Measurements from ENCODE around the gene SESN3.
"Not testable (repeated sequence)": the region's sequence is repeated elsewhere in the genome, so short reads cannot be mapped to it uniquely, and the experiment has no call there.

SESN3 gene

DNA sequence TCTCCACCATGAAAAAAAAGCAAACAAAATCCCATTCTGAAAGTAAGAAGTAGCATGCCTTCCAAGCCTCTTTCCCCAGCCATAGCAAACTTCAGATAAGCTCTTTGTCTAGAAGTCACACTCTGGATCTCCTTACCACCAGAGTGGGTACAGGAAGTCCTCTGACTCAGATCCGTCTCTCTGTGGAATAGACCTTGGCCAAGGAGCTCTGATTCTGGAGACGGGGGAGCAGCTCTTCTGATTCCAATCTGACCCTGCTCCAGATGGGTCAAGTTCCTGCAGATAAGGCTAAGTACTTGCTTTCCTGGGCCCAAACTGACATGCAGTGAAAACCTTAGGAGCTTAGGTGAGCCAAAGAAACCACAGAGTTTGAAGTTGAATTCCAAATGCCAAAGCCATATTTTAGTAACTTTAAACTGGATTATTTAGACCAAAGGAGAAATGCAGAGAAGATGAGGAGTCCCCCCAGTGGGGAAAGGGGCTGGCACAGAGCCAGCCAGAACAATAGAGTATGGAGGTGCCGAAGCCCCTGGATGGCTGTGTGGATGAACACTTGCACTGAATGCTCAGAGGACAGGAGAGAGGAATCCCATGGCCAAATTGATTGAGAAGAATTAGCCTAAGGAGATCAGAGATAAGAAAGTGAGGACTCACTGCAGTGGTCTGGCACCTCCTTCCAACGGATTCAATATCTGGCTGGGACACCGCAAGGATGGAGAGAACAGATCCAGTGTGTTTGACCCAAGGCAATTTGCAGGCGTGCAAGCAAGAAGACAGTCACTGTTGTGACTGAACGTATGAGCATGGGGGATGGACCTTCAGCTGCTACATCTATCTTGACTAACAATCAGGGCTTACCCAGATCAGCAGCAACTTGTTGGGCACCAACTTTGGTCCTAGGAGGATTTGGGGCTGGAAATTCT lies 86.4 kb downstream of the SESN3 start:
- WGBS, 2 experiments, result 91 to 92% methylated on average over 7 of the region's 7 CpGs
- Histone ChIP-seq H3K27me3 (ENCODE audit: control insufficient read depth, insufficient read depth, low read length, poor library complexity, severe bottlenecking) (peaks cover 97% of the 10 kb centered on the region), H3K36me3 (ENCODE audit: control insufficient read depth, insufficient read depth, low read length) (no peaks in the 10 kb centered on the region), H3K4me1 (ENCODE audit: control insufficient read depth, insufficient read depth, low read length) (peaks cover 6% of the 10 kb centered on the region), H3K27ac (ENCODE audit: insufficient read depth, low read depth, low read length, poor library complexity, severe bottlenecking) (no peak overlapping the region), H3K4me3 (ENCODE audit: insufficient read depth, low read depth, low read length) (no peak overlapping the region), H3K9me3 (ENCODE audit: control insufficient read depth, low read length) (no peaks in the 10 kb centered on the region)

DNA sequence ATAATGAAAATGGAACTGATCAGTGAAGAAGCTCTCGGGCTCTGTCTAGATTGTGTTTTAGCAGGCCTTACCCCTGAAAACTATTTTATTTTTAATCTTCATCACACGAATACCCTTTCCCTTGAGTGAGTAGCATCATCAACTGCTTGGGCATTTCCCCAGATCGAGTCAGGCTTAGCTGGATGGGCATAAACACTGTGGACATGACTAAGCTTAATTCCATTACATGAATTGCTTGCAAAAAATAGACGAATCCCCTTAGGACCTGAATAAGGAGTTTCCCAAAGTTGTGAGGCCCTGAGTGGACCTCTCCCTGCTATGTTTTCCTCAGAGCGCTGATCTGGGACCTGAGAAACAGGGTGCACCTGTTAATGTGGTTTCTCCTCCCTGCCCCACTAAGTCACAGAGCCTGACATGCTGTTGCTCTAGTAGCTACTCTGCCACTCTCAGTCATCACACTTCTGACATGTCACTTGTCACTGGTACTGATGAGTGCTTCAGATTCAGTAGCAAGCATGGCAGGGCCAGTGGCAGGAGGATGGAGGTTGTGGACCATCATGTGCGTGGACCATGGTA lies 87.8 kb downstream of the SESN3 start:
- H3K27me3 ChIP-seq (ENCODE audit: control insufficient read depth, insufficient read depth, low read length, poor library complexity, severe bottlenecking), result peaks cover 84% of the 10 kb centered on the region
- H3K4me1 ChIP-seq (ENCODE audit: control insufficient read depth, insufficient read depth, low read length), result no peaks in the 10 kb centered on the region
- no peaks in the 10 kb centered on the region for H3K36me3 ChIP-seq (ENCODE audit: control insufficient read depth, insufficient read depth, low read length)
- WGBS, 2 experiments, result 83 to 89% methylated on average over 6 of the region's 6 CpGs
- no peak overlapping the region for H3K4me3 ChIP-seq (ENCODE audit: insufficient read depth, low read depth, low read length)
- H3K27ac ChIP-seq (ENCODE audit: insufficient read depth, low read depth, low read length, poor library complexity, severe bottlenecking), result no peak overlapping the region
- H3K9me3 ChIP-seq (ENCODE audit: control insufficient read depth, low read length), result no peaks in the 10 kb centered on the region

DNA sequence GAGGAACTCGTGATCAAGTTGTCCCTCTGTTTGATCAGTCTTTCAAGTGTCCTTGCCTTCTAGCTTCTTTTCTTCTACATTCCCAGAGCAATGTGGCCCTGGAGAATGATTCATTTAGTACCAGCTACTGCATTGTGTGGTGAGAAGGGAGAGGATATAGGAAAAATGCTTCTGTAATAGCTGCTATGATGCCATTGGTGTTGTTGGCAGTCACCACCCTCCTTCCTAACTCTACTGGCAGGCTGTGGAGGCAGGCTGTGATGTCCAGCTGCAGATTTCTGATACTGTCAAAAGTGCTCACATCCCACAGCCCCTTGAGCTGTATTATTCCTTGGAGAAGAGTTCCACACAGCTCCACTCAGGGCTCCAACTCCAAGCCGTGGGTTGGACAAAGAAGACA lies 88.6 kb downstream of the SESN3 start:
- Histone ChIP-seq H3K36me3 (ENCODE audit: control insufficient read depth, insufficient read depth, low read length) (no peaks in the 10 kb centered on the region), H3K27ac (ENCODE audit: insufficient read depth, low read depth, low read length, poor library complexity, severe bottlenecking) (no peak overlapping the region), H3K27me3 (ENCODE audit: control insufficient read depth, insufficient read depth, low read length, poor library complexity, severe bottlenecking) (peaks cover 77% of the 10 kb centered on the region), H3K9me3 (ENCODE audit: control insufficient read depth, low read length) (no peaks in the 10 kb centered on the region), H3K4me3 (ENCODE audit: insufficient read depth, low read depth, low read length) (no peak overlapping the region), H3K4me1 (ENCODE audit: control insufficient read depth, insufficient read depth, low read length) (no peaks in the 10 kb centered on the region)
- 77 to 93% methylated on average over 1 to 2 of the region's 2 CpGs for WGBS, 2 experiments

DNA sequence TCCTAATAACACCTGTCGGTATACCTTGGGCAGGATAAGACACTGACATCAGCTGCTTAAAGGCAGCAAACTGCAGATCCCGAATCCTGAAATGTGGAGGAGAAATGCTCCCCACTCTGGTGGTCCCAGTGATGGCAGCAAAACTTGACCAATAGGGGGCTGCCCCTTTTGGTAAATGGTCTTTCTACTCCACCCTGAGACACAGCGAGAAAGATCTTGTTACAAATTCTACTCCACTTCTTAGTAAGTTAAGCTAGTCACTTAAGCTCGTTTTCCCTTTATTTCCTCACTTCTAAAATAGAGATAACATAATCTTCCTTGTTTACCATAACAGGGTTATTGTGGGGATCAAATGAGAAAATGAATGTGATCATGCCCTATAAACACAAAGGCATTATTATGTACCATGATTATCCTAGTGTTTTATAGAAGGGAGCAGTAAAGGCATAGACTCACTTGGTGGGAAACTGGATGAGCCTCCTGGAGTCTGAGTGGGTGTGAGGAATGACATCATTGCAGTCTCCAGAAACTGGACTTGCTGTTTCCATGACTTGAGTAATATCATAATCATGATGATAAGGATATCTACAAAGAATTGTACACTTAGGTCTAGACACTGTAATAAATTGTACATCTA lies 90.5 kb downstream of the SESN3 start:
- Histone ChIP-seq H3K4me1 (ENCODE audit: control insufficient read depth, insufficient read depth, low read length) (no peaks in the 10 kb centered on the region), H3K4me3 (ENCODE audit: insufficient read depth, low read depth, low read length) (no peak overlapping the region), H3K36me3 (ENCODE audit: control insufficient read depth, insufficient read depth, low read length) (no peaks in the 10 kb centered on the region), H3K9me3 (ENCODE audit: control insufficient read depth, low read length) (no peaks in the 10 kb centered on the region), H3K27me3 (ENCODE audit: control insufficient read depth, insufficient read depth, low read length, poor library complexity, severe bottlenecking) (peaks cover 58% of the 10 kb centered on the region), H3K27ac (ENCODE audit: insufficient read depth, low read depth, low read length, poor library complexity, severe bottlenecking) (no peak overlapping the region)
- 73 to 84% methylated on average over 4 of the region's 4 CpGs for WGBS, 2 experiments

DNA sequence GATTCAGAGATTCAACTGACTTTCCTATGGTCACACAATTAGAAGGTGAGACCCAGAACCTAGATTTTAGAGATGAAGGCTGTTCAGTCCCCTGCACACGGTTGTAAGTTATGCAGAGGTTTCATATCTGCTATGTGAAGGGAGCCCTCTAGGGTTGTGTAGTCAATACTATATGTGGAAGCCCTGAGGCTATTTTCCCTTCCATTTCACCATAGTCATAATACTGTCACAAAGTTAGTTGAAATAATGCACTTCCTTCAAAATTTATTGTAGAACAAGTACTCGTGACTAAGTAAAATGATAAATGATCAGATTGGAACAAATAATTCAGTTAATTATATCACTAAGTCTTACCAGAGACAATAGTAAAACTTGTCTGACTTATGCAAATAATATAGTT lies 92.6 kb downstream of the SESN3 start:
- H3K4me3 ChIP-seq (ENCODE audit: insufficient read depth, low read depth, low read length), result no peak overlapping the region
- H3K27ac ChIP-seq (ENCODE audit: insufficient read depth, low read depth, low read length, poor library complexity, severe bottlenecking), result no peak overlapping the region
- no peaks in the 10 kb centered on the region for H3K4me1 ChIP-seq (ENCODE audit: control insufficient read depth, insufficient read depth, low read length)
- WGBS, 2 experiments, result 30 to 43% methylated on average over 1 to 2 of the region's 2 CpGs
- no peaks in the 10 kb centered on the region for H3K9me3 ChIP-seq (ENCODE audit: control insufficient read depth, low read length)
- no peaks in the 10 kb centered on the region for H3K36me3 ChIP-seq (ENCODE audit: control insufficient read depth, insufficient read depth, low read length)
- peaks cover 37% of the 10 kb centered on the region for H3K27me3 ChIP-seq (ENCODE audit: control insufficient read depth, insufficient read depth, low read length, poor library complexity, severe bottlenecking)

DNA sequence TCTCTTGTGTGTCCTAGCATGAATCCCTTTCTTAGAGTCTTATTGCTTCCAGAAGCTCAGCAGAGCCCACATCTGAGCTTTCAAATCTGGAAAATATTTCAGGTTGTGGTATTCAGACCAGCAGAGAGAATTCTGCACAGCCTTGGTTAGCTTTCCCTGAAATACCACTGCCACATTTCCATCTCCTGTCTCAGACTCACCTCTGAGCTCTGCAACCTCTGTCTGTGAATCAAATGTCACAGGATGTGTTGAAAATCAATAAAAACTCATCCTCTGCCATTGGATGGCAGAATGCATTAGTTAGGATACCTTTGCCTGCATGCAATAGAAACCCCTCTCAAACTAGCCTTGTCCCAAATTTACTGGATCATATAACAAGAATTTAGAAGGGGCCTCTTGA lies 93.7 kb downstream of the SESN3 start:
- H3K27ac ChIP-seq (ENCODE audit: insufficient read depth, low read depth, low read length, poor library complexity, severe bottlenecking), result no peak overlapping the region
- H3K4me3 ChIP-seq (ENCODE audit: insufficient read depth, low read depth, low read length), result no peak overlapping the region
- no peaks in the 10 kb centered on the region for H3K36me3 ChIP-seq (ENCODE audit: control insufficient read depth, insufficient read depth, low read length)
- no peaks in the 10 kb centered on the region for H3K9me3 ChIP-seq (ENCODE audit: control insufficient read depth, low read length)
- H3K27me3 ChIP-seq (ENCODE audit: control insufficient read depth, insufficient read depth, low read length, poor library complexity, severe bottlenecking), result peaks cover 26% of the 10 kb centered on the region
- H3K4me1 ChIP-seq (ENCODE audit: control insufficient read depth, insufficient read depth, low read length), result no peaks in the 10 kb centered on the region

DNA sequence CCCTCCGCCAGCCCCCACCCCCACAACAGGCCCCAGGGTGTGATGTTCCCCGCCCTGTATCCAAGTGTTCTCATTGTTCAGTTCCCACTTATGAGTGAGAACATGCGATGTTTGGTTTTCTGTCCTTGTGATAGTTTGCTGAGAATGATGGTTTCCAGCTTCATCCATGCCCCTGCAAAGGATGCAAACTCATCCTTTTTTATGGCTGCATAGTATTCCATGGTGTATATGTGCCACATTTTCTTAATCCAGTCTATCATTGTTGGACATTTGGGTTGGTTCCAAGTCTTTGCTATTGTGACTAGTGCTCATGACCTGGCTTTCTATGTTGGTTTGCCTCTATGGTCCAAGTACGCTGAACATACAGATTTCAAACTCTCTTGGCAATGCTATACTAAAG lies 94.3 kb downstream of the SESN3 start:
- H3K4me1 ChIP-seq (ENCODE audit: control insufficient read depth, insufficient read depth, low read length); H3K4me3 ChIP-seq (ENCODE audit: insufficient read depth, low read depth, low read length); H3K9me3 ChIP-seq (ENCODE audit: control insufficient read depth, low read length); H3K27ac ChIP-seq (ENCODE audit: insufficient read depth, low read depth, low read length, poor library complexity, severe bottlenecking); H3K36me3 ChIP-seq (ENCODE audit: control insufficient read depth, insufficient read depth, low read length): not testable (repeated sequence)
- peaks cover 20% of the 10 kb centered on the region for H3K27me3 ChIP-seq (ENCODE audit: control insufficient read depth, insufficient read depth, low read length, poor library complexity, severe bottlenecking)
- 96 to 100% methylated on average over 4 of the region's 4 CpGs for WGBS, 2 experiments

DNA sequence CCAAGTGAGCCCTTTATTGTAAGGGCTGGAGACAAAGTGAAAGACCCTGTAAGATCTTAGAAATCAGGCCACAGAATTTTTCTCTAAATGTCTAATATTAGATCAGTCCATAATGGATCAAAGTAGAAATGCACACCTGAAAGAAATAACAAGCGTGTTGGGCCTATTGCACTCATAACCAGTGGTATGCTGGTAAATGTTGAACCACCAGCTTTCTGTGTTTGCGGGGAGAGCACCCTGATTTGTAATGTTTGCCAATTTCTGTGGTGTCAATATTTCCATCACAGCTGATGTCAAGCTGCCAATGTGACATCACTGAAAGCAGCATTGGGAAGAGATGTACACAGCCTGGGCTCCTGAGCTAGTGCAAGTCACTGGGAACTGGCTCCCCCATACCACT lies 95.1 kb downstream of the SESN3 start:
- peaks cover 12% of the 10 kb centered on the region for H3K27me3 ChIP-seq (ENCODE audit: control insufficient read depth, insufficient read depth, low read length, poor library complexity, severe bottlenecking)
- no peaks in the 10 kb centered on the region for H3K9me3 ChIP-seq (ENCODE audit: control insufficient read depth, low read length)
- 95 to 98% methylated on average over 2 of the region's 2 CpGs for WGBS, 2 experiments
- no peaks in the 10 kb centered on the region for H3K36me3 ChIP-seq (ENCODE audit: control insufficient read depth, insufficient read depth, low read length)
- no peak overlapping the region for H3K27ac ChIP-seq (ENCODE audit: insufficient read depth, low read depth, low read length, poor library complexity, severe bottlenecking)
- H3K4me3 ChIP-seq (ENCODE audit: insufficient read depth, low read depth, low read length), result no peak overlapping the region
- no peaks in the 10 kb centered on the region for H3K4me1 ChIP-seq (ENCODE audit: control insufficient read depth, insufficient read depth, low read length)

DNA sequence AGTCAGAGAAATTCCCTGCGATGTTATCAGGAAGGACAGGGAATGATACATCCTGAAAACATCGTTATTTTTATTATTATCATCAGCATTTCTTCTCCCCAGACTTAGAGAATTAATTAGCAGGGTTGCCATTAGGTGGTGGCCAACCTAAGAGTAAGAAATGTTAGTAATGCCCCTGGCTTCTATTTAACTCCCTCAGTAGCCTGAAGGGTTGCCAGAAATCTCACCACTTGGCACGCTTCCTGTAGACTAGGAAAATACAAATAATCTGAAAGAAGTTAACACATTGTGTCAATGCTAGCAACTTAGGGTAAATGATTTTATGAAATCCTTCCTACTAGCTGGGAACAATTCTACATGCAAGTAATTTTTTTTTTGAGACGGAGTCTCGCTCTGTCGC lies 95.8 kb downstream of the SESN3 start:
- H3K4me3 ChIP-seq (ENCODE audit: insufficient read depth, low read depth, low read length), result no peak overlapping the region
- peaks cover 5% of the 10 kb centered on the region for H3K27me3 ChIP-seq (ENCODE audit: control insufficient read depth, insufficient read depth, low read length, poor library complexity, severe bottlenecking)
- 92 to 100% methylated on average over 1 to 3 of the region's 6 CpGs for WGBS, 2 experiments
- no peaks in the 10 kb centered on the region for H3K36me3 ChIP-seq (ENCODE audit: control insufficient read depth, insufficient read depth, low read length)
- H3K9me3 ChIP-seq (ENCODE audit: control insufficient read depth, low read length), result no peaks in the 10 kb centered on the region
- no peaks in the 10 kb centered on the region for H3K4me1 ChIP-seq (ENCODE audit: control insufficient read depth, insufficient read depth, low read length)
- H3K27ac ChIP-seq (ENCODE audit: insufficient read depth, low read depth, low read length, poor library complexity, severe bottlenecking), result no peak overlapping the region

DNA sequence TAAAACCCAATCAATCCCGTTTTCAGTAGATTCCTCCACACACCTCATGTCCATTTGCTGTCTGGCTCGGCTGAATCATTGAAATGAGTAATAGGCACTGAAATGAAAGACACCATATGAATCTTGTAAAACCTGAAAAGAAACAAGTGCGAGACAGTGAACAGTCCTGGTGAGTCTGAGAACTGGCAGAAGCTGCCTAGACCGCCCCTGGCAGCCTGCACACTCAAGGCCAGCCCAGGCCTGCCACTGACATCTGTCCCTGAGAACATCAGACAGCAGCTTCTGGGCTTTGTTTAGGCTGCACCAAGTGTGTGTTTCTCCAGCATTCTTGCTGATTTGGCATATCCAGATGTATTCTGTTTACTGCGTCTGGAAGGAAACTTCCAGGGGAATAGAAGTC lies 96.5 kb downstream of the SESN3 start:
- Histone ChIP-seq H3K27ac (ENCODE audit: insufficient read depth, low read depth, low read length, poor library complexity, severe bottlenecking) (no peak overlapping the region), H3K4me3 (ENCODE audit: insufficient read depth, low read depth, low read length) (no peak overlapping the region), H3K27me3 (ENCODE audit: control insufficient read depth, insufficient read depth, low read length, poor library complexity, severe bottlenecking) (no peaks in the 10 kb centered on the region), H3K4me1 (ENCODE audit: control insufficient read depth, insufficient read depth, low read length) (no peaks in the 10 kb centered on the region), H3K9me3 (ENCODE audit: control insufficient read depth, low read length) (no peaks in the 10 kb centered on the region), H3K36me3 (ENCODE audit: control insufficient read depth, insufficient read depth, low read length) (no peaks in the 10 kb centered on the region)
- WGBS, 2 experiments, result 90 to 94% methylated on average over 5 of the region's 5 CpGs

All from ectodermal cell (in vitro differentiated cells).